ENCODE data around the gene ITGBL1. TPM values are rescaled to one million over a fixed set of nuclear protein-coding genes. Genes with fewer than 3 reads are reported as not detected.

The ITGBL1 gene
- total RNA-seq, 3 donors from 2014 or later = 8.2 to 62.5 (median 18.6) TPM

DNA sequence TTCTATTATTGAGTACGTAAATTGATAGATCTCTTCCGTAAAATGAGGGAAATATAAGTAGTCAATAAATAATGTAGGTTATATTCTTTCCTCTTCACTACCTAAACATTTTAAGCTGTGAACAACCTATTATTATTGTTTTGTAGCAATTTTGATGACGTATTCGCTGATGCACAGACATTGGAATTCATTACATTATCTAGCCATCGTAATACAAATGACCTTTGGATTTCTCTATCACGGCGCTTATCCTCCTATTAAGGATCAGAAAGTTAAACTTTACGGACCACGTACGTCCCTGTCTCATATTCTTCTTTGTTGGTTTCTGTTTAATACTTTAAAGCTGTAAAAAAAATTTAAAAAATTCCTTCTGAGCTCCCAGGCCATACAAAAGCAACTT lies 264.9 kb downstream of the ITGBL1 start:
- no peaks in the 10 kb centered on the region for H3K9me3 ChIP-seq
- no peaks in the 10 kb centered on the region for H3K4me1 ChIP-seq
- H3K36me3 ChIP-seq = no peaks in the 10 kb centered on the region
- intact Hi-C loops (cut with DNase I; ENCODE audit: low total_unique reads) = no loop called here
- H3K27ac ChIP-seq = no peak overlapping the region
- no peak for DNase-seq (ENCODE audit: low spot score in 2 of 2)
- H3K27me3 ChIP-seq = no peaks in the 10 kb centered on the region
- no peak overlapping the region for H3K4me3 ChIP-seq
- no peak for TF ChIP-seq POLR2A (IDR thresholded peaks at IDR 0.05)
- TF ChIP-seq, protein P1, sequence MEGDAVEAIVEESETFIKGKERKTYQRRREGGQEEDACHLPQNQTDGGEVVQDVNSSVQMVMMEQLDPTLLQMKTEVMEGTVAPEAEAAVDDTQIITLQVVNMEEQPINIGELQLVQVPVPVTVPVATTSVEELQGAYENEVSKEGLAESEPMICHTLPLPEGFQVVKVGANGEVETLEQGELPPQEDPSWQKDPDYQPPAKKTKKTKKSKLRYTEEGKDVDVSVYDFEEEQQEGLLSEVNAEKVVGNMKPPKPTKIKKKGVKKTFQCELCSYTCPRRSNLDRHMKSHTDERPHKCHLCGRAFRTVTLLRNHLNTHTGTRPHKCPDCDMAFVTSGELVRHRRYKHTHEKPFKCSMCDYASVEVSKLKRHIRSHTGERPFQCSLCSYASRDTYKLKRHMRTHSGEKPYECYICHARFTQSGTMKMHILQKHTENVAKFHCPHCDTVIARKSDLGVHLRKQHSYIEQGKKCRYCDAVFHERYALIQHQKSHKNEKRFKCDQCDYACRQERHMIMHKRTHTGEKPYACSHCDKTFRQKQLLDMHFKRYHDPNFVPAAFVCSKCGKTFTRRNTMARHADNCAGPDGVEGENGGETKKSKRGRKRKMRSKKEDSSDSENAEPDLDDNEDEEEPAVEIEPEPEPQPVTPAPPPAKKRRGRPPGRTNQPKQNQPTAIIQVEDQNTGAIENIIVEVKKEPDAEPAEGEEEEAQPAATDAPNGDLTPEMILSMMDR (IDR thresholded peaks at IDR 0.05) = no peak
- TF ChIP-seq POLR2AphosphoS5 (IDR thresholded peaks at IDR 0.05) = no peak

DNA sequence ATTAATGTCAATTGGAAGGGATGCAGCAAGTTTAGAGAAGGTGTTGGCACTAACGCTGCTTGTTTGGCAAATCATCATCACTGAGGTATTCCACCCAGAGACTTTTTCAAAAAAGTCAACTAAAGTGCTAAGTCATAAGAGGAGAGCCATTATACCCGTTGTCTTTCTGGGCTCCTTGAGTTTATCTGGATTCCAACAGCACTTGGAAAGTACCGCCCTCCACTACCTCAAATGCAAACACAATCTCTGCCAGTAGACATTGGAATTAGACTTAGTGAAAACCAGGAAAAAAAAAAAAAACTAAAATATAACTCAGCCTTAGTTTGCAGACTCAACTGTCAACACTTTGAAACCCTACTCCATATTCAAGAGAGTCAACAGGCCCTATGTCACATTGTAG lies 266.0 kb downstream of the ITGBL1 start:
- no peak overlapping the region for H3K27ac ChIP-seq
- DNase-seq (ENCODE audit: low spot score in 2 of 2) = no peak
- TF ChIP-seq POLR2AphosphoS5 (IDR thresholded peaks at IDR 0.05) = no peak
- TF ChIP-seq POLR2A (IDR thresholded peaks at IDR 0.05) = no peak
- TF ChIP-seq, protein P1 (IDR thresholded peaks at IDR 0.05) = no peak

DNA sequence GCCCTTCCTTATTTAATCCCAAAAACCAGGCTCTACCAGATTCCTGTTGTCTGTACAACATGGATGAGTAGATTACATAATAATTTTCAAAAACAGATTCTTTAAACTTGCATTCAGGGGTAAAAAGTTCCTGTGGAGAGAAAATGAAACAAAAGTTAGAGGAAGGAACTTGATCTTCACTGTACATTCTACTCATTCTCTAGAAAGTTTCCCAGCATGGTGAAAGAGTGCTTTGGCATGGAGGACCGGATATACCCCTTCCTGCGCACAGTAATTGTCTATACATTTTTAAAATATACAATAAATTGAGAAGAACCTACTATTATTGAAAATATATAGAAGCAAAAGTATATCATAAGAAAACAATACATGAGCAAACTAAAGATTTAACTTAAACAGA lies 274.2 kb downstream of the ITGBL1 start:
- no peaks in the 10 kb centered on the region for H3K4me1 ChIP-seq
- no peaks in the 10 kb centered on the region for H3K27me3 ChIP-seq
- H3K36me3 ChIP-seq = no peaks in the 10 kb centered on the region
- no peak overlapping the region for H3K27ac ChIP-seq
- no peak for DNase-seq (ENCODE audit: low spot score in 2 of 2)
- TF ChIP-seq, protein P1 (IDR thresholded peaks at IDR 0.05) = no peak
- no peak for TF ChIP-seq POLR2AphosphoS5 (IDR thresholded peaks at IDR 0.05)
- H3K9me3 ChIP-seq = no peaks in the 10 kb centered on the region
- no peak overlapping the region for H3K4me3 ChIP-seq
- intact Hi-C loops (cut with DNase I; ENCODE audit: low total_unique reads) = no loop called here

More for the DNA sequence above, 266.0 kb downstream of the ITGBL1 start:
- Histone ChIP-seq H3K27me3 (no peaks in the 10 kb centered on the region), H3K9me3 (no peaks in the 10 kb centered on the region), H3K4me1 (no peaks in the 10 kb centered on the region), H3K36me3 (no peaks in the 10 kb centered on the region), H3K4me3 (no peak overlapping the region)
- intact Hi-C loops (cut with DNase I; ENCODE audit: low total_unique reads) = no loop called here

DNA sequence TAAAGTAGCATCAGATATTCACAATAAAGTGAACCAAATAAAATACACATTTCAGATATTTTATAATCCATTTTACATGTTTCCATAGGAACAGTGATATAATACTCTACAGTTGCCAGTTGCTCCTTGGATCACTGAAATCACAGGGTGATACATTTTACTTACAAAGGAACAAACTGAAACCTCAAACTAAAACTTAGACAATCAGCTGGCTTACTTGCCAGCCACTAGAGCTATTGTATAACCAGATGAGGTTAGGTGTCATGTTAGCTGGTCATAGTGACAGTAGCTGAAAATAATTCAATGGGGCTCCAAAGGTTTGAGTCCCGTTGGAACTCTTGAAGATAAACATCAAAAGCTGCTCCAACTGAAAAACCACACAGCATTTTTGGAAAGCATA lies 274.6 kb downstream of the ITGBL1 start:
- intact Hi-C loops (cut with DNase I; ENCODE audit: low total_unique reads) = no loop called here
- Histone ChIP-seq H3K27ac (no peak overlapping the region), H3K9me3 (no peaks in the 10 kb centered on the region), H3K4me3 (no peak overlapping the region), H3K4me1 (no peaks in the 10 kb centered on the region), H3K36me3 (no peaks in the 10 kb centered on the region), H3K27me3 (no peaks in the 10 kb centered on the region)
- DNase-seq (ENCODE audit: low spot score in 2 of 2) = no peak
- TF ChIP-seq, protein P1 (IDR thresholded peaks at IDR 0.05) = no peak
- TF ChIP-seq POLR2AphosphoS5 (IDR thresholded peaks at IDR 0.05) (no peak), POLR2A (IDR thresholded peaks at IDR 0.05) (no peak)

DNA sequence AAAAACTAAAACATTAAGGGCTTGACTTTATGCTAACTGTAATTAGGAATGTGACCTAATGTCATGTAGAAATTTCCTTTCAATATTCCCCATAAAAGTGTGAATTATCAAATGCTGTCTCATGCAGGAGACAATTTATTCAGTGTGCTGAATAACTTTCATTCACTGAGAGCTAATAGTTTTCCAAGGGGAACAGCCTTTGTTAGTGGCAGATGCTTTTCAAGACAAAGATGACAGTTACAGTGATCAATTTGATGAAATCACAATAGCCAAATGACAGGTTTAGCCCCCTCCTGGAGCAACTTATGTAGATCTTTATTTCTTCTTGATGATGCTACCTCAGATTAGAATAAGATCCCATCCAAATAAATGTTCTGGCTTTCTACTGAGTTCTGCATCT lies 275.5 kb downstream of the ITGBL1 start:
- Histone ChIP-seq H3K36me3 (no peaks in the 10 kb centered on the region), H3K27me3 (no peaks in the 10 kb centered on the region), H3K4me3 (no peak overlapping the region), H3K9me3 (no peaks in the 10 kb centered on the region), H3K4me1 (no peaks in the 10 kb centered on the region), H3K27ac (no peak overlapping the region)
- intact Hi-C loops (cut with DNase I; ENCODE audit: low total_unique reads) = no loop called here
- TF ChIP-seq POLR2A (IDR thresholded peaks at IDR 0.05) = no peak
- no peak for DNase-seq (ENCODE audit: low spot score in 2 of 2)

DNA sequence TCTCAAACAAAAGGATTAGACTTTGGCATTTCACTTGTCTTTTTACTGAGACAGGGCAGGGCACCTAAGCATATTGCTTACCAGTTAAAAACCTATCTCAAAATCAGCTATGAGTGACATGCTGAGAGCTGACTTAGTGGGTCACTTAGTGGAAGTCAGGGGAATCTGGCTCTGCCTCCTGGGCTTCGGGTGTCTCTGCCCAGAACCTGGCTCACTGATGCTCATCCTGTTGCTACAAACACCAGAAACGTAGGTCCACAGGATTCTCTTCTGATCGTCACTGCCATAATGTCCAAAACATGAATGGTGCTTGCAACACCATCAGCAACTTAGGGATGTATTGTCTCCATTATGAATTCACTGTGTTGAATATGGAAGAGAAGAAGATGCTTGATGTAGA lies 276.1 kb downstream of the ITGBL1 start:
- H3K27me3 ChIP-seq = no peaks in the 10 kb centered on the region
- H3K27ac ChIP-seq = no peak overlapping the region
- H3K4me1 ChIP-seq = no peaks in the 10 kb centered on the region
- no peaks in the 10 kb centered on the region for H3K9me3 ChIP-seq
- no peak overlapping the region for H3K4me3 ChIP-seq
- intact Hi-C loops (cut with DNase I; ENCODE audit: low total_unique reads) = no loop called here
- DNase-seq (ENCODE audit: low spot score in 2 of 2) = no peak
- no peaks in the 10 kb centered on the region for H3K36me3 ChIP-seq
- TF ChIP-seq POLR2A (IDR thresholded peaks at IDR 0.05) = no peak
- TF ChIP-seq, protein P1 (IDR thresholded peaks at IDR 0.05) = no peak
- TF ChIP-seq POLR2AphosphoS5 (IDR thresholded peaks at IDR 0.05) = no peak
